Stomach (tissue), 9 donors: ENCODE results near the gene CFAP221. TPM values are rescaled to one million over a fixed set of nuclear protein-coding genes. Genes with fewer than 3 reads are reported as not detected.
A peak's percentile ranks its signal among the peaks of the same experiment; 100 is the strongest.

Source experiments
- DNase-seq, 2 donors: peaks; one replicate each; pipeline versions ENCODE4 v3.0.0 to v3.0.0-alpha.2; 2013 to 2019
- H3K27ac ChIP-seq, 5 donors: fragments of 200-600 bp in 4 of 5; sonication (generic) in 4 of 5; one replicate each; pipeline ENCODE4 v1.5.1; 2013 to 2019; ENCODE audit warnings: mild to moderate bottlenecking in 1 of 5, moderate library complexity in 1 of 5
- H3K27me3 ChIP-seq, 3 donors: fragments of 200-600 bp; sonication (generic); one replicate each; pipeline ENCODE4 v1.5.1; 2017 to 2019; ENCODE audit warnings: mixed run types in 1 of 3
- H3K36me3 ChIP-seq, 4 donors: fragments of 200-600 bp; sonication (generic); 1 replicate in 3 of 4; 2 replicates in 1 of 4; pipeline ENCODE4 v1.5.1; 2016 to 2019
- H3K4me1 ChIP-seq, 4 donors: fragments of 200-600 bp; sonication (generic); one replicate each; pipeline ENCODE4 v1.5.1; 2016 to 2019
- H3K4me3 ChIP-seq, 4 donors: fragments of 200-600 bp; sonication (generic) in 3 of 4; one replicate each; pipeline ENCODE4 v1.5.1; 2016 to 2019; ENCODE audit warnings: mild to moderate bottlenecking in 1 of 4
- H3K9me3 ChIP-seq, 4 donors: fragments of 200-600 bp; sonication (generic); one replicate each; pipeline ENCODE4 v1.5.1; 2016 to 2019
- CTCF ChIP-seq, 7 experiments: fragments of 450-650 bp in 4 of 7; fragments of 200-600 bp in 3 of 7; sonication (generic) in 3 of 7; IDR thresholded peaks; one replicate each; pipeline ENCODE4 v1.5.1; 2016 to 2019; ENCODE audit warnings: antibody characterized with exemption in 7 of 7, control low read depth in 2 of 7, mild to moderate bottlenecking in 1 of 7
- EP300 ChIP-seq: sonication (generic); formaldehyde crosslinking; IDR thresholded peaks from one replicate; pipeline ENCODE4 v1.6.1; 2017; ENCODE audit warnings: antibody characterized with exemption
- POLR2A ChIP-seq, 4 donors: fragments of 450-650 bp; IDR thresholded peaks; one replicate each; pipeline ENCODE4 v1.6.1; 2016; ENCODE audit warnings: antibody characterized with exemption in 4 of 4, control low read depth in 2 of 4, mild to moderate bottlenecking in 1 of 4, moderate library complexity in 1 of 4
- POLR2AphosphoS5 ChIP-seq, 3 donors: sonication (generic); formaldehyde crosslinking; IDR thresholded peaks; one replicate each; pipeline ENCODE4 v1.6.1; 2016; ENCODE audit warnings: antibody characterized with exemption in 3 of 3
- WGBS, 5 donors: extraction: QIAGEN DNeasy Blood & Tissue Kit in 3 of 5; methylation state at CpG; one replicate each; pipeline versions ENCODE4 v1.1.5 to v1.1.7; 2013 to 2018; 5-methylcytosine and 5-hydroxymethylcytosine counted together
- intact Hi-C: fragments of 100-400 bp; cut with DNase I; formaldehyde crosslinking; loops from one replicate; pipeline ENCODE4 v1.15.1; 2023; ENCODE audit warnings: low total_unique reads
- polyA plus RNA-seq, 3 donors: library from polyadenylated mRNA; stranded (reverse); fragments of 200-250 nt; gene quantifications; one replicate each; pipeline ENCODE4 v1.2.3, GENCODE V29; 2013
- total RNA-seq, 5 donors: library from RNA; depleted of rRNA; stranded (reverse); fragments of >200 nt; gene quantifications; one replicate each; pipeline versions ENCODE4 v1.1.0 to v1.2.3, GENCODE V29; 2014 to 2016
- donor health status: healthy with polysubstance abuse.
- donor health status: Bipolar disorder and iron deficiency.
- donor health status: healthy.

Gene CFAP221
- total and polyA plus RNA-seq, 8 donors: 0.31 to 15.1 (median 1.1) TPM; not detected in 2

GRCh38 chr2:119580550-119581072 is 36.4 kb downstream of the CFAP221 start:
- H3K36me3 ChIP-seq: no peaks in the 10 kb centered on the region
- no peak for DNase-seq
- intact Hi-C loops: no loop called here
- H3K4me3 ChIP-seq: no peak overlapping the region
- TF ChIP-seq POLR2AphosphoS5 (IDR thresholded peaks at IDR 0.05) (no peak), POLR2A (IDR thresholded peaks at IDR 0.05) (no peak), CTCF (IDR thresholded peaks at IDR 0.05) (no peak), EP300 (no peak)
- WGBS, 5 donors: 49 to 73% (median 66%) methylated on average over 4 of the region's 4 CpGs
- peaks cover 0 to 6% (median 2%) of the 10 kb centered on the region in 4 donors for H3K9me3 ChIP-seq
- peak overlapping the region; percentile 17 to 79 (median 75) for H3K27ac ChIP-seq
- peaks cover 8 to 29% (median 18%) of the 10 kb centered on the region in 4 donors for H3K4me1 ChIP-seq
- no peaks in the 10 kb centered on the region for H3K27me3 ChIP-seq

GRCh38 chr2:119583291-119583690 is 39.0 kb downstream of the CFAP221 start:
- no peaks in the 10 kb centered on the region for H3K27me3 ChIP-seq
- no peaks in the 10 kb centered on the region for H3K36me3 ChIP-seq
- intact Hi-C loops: no loop called here
- peaks cover 8 to 26% (median 18%) of the 10 kb centered on the region in 4 donors for H3K4me1 ChIP-seq
- DNase-seq: no peak
- no peak overlapping the region for H3K4me3 ChIP-seq
- TF ChIP-seq EP300: no peak
- no peak for TF ChIP-seq POLR2AphosphoS5 (IDR thresholded peaks at IDR 0.05)
- no peak for TF ChIP-seq CTCF (IDR thresholded peaks at IDR 0.05)
- H3K27ac ChIP-seq: no peak overlapping the region
- H3K9me3 ChIP-seq: peaks cover 0 to 6% (median 2%) of the 10 kb centered on the region in 4 donors

- peaks cover 0 to 6% (median 2%) of the 10 kb centered on the region in 4 donors for H3K9me3 ChIP-seq
- H3K27me3 ChIP-seq: no peaks in the 10 kb centered on the region
- TF ChIP-seq EP300 (no peak), POLR2AphosphoS5 (IDR thresholded peaks at IDR 0.05) (no peak), POLR2A (IDR thresholded peaks at IDR 0.05) (no peak), CTCF (IDR thresholded peaks at IDR 0.05) (no peak)
- no peak for DNase-seq
- peaks cover 8 to 15% (median 13%) of the 10 kb centered on the region in 4 donors for H3K4me1 ChIP-seq
- H3K27ac ChIP-seq: no peak overlapping the region
- intact Hi-C loops: no loop called here
- H3K4me3 ChIP-seq: no peak overlapping the region
- no peaks in the 10 kb centered on the region for H3K36me3 ChIP-seq
Measured at GRCh38 chr2:119584469-119584868, 40.2 kb downstream of the CFAP221 start.

DNA sequence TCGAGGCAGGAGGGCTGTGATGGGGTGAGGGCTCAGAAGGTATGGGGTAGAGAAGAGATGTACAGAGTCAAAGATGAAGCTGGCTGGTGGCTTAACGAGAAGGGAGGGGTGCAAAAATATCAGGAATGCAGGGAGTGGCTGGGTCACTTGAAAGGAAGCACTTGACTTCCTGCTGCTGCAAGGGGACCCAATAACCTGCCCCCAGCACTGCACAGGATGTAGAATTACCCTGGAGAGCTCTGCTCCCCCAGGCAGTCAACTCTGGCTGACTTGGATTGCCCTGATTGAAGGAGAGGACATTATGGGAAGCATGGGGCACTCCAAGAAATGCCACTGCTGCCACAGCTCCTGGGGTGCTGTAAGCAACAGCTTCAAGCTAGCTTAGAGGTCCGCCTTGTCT is 41.8 kb downstream of the CFAP221 start:
- DNase-seq: peak in 1 of 2 donors; percentile 31
- H3K4me3 ChIP-seq: no peak overlapping the region
- no peaks in the 10 kb centered on the region for H3K36me3 ChIP-seq
- no peak for TF ChIP-seq EP300
- TF ChIP-seq CTCF (IDR thresholded peaks at IDR 0.05): no peak
- no peak for TF ChIP-seq POLR2A (IDR thresholded peaks at IDR 0.05)
- intact Hi-C loops: no loop called here
- no peaks in the 10 kb centered on the region for H3K27me3 ChIP-seq
- peaks cover 0 to 6% (median 2%) of the 10 kb centered on the region in 4 donors for H3K9me3 ChIP-seq
- 22 to 56% (median 47%) methylated on average over 2 to 3 of the region's 3 CpGs for WGBS, 5 donors
- no peak overlapping the region for H3K27ac ChIP-seq
- no peaks in the 10 kb centered on the region for H3K4me1 ChIP-seq
